Measurements from ENCODE around the gene ATP9B.

- TF ChIP-seq, protein P1, sequence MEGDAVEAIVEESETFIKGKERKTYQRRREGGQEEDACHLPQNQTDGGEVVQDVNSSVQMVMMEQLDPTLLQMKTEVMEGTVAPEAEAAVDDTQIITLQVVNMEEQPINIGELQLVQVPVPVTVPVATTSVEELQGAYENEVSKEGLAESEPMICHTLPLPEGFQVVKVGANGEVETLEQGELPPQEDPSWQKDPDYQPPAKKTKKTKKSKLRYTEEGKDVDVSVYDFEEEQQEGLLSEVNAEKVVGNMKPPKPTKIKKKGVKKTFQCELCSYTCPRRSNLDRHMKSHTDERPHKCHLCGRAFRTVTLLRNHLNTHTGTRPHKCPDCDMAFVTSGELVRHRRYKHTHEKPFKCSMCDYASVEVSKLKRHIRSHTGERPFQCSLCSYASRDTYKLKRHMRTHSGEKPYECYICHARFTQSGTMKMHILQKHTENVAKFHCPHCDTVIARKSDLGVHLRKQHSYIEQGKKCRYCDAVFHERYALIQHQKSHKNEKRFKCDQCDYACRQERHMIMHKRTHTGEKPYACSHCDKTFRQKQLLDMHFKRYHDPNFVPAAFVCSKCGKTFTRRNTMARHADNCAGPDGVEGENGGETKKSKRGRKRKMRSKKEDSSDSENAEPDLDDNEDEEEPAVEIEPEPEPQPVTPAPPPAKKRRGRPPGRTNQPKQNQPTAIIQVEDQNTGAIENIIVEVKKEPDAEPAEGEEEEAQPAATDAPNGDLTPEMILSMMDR (IDR thresholded peaks at IDR 0.05): no peak
- no peak for TF ChIP-seq ZFX (IDR thresholded peaks at IDR 0.05; ENCODE audit: borderline replicate concordance)
These were observed 314.3 kb downstream of the ATP9B start for GRCh38 chr18:79383388-79384056.
